GM12801 (cell line): ENCODE measurements around the gene JAK3.

ENCODE experiments used
- TF ChIP-seq, protein P1 (sequence below): IDR thresholded peaks from one replicate; pipeline ENCODE4 v1.5.1; 2011; ENCODE audit warnings: control low read depth; ENCODE audit not compliant: insufficient read length; ENCODE audit errors: extremely low read depth

The JAK3 gene

DNA sequence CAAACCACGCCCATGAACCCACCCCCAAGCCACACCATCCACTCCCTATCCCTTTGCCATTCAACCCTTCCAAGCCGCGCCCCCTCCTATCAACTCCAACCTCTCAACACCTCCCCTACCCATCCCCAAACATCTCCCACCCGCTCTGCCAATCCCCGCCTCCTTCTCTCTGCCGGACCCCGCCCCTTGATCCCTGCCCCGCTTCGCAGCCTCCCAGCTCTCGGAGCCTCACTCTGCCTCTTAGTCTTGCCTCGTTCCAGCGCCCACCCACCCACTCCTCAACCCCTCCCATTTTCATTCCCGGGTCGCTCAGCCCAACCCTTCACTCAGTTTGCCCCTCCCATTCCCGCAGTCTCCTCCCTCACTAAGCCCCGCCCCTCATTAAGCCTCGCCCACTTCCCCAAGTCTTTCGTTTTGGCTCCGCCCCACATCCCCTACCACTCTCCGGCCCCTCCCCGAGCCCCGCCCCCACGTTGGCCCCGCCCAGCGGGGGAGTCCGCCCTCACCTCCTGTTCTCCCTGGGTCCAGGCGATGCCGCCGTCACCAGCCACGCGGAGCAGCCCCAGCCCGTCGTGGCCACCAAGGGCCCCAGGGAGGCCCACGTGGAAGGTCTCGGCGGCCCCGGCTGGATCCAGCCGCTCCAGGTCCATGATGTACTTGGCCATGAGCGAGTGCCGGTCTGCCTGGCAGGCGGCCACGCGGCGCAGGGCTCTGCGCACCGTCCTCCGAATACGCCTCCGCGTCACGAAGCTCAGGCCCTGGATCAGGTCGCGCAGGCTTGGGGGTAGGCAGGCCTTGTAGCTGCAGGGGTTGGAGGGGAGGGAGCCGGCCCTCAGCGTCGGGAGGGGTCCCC lies 5.7 kb downstream of the JAK3 start:
- TF ChIP-seq, protein P1, sequence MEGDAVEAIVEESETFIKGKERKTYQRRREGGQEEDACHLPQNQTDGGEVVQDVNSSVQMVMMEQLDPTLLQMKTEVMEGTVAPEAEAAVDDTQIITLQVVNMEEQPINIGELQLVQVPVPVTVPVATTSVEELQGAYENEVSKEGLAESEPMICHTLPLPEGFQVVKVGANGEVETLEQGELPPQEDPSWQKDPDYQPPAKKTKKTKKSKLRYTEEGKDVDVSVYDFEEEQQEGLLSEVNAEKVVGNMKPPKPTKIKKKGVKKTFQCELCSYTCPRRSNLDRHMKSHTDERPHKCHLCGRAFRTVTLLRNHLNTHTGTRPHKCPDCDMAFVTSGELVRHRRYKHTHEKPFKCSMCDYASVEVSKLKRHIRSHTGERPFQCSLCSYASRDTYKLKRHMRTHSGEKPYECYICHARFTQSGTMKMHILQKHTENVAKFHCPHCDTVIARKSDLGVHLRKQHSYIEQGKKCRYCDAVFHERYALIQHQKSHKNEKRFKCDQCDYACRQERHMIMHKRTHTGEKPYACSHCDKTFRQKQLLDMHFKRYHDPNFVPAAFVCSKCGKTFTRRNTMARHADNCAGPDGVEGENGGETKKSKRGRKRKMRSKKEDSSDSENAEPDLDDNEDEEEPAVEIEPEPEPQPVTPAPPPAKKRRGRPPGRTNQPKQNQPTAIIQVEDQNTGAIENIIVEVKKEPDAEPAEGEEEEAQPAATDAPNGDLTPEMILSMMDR: no peak

- TF ChIP-seq, protein P1: no peak
Measured at GRCh38 chr19:17841371-17841809, 6.4 kb downstream of the JAK3 start.

DNA sequence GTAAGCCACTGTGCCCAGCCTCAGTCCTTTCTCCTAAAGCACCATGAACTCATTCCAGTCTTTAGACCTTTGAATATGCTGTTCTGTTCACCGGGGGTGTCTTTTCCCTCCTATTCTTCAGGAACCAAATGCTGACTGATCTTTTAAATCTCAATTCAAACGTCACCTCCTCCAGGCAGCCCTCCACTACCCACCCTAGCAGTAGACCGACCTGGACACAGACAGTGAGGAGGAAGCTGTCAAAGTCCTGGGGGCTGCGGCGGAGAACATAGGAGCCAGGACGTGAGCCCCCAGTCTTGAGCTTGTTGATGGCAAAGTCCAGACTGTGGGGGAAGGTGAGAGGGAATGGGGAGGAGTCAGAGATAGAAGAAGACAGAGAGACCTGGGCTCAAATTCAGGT lies 7.8 kb downstream of the JAK3 start:
- TF ChIP-seq, protein P1: no peak

- TF ChIP-seq, protein P1: no peak
Measured at GRCh38 chr19:17837972-17838371, 9.8 kb downstream of the JAK3 start.

DNA sequence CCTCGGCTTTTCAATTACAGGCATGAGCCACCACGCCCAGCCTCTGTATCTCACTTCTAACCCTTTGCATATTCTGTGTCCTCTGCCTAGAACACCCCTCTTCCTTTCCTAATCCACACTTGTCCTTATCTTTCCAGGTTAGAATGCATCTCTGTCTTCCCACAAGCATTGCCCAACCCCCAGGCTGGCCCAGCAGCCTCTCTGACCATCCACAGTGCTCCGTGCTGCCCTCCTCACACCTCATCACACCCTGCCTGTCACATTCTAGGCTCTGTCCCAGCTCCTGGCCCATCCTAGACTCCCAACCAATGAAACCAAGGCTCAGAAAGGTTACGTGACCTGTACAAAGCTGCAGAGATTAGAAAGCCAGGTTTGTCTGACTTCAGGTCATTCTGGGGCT lies 11.3 kb downstream of the JAK3 start:
- TF ChIP-seq, protein P1: no peak

- TF ChIP-seq, protein P1: no peak
Measured at GRCh38 chr19:17835182-17836006, 12.4 kb downstream of the JAK3 start.

DNA sequence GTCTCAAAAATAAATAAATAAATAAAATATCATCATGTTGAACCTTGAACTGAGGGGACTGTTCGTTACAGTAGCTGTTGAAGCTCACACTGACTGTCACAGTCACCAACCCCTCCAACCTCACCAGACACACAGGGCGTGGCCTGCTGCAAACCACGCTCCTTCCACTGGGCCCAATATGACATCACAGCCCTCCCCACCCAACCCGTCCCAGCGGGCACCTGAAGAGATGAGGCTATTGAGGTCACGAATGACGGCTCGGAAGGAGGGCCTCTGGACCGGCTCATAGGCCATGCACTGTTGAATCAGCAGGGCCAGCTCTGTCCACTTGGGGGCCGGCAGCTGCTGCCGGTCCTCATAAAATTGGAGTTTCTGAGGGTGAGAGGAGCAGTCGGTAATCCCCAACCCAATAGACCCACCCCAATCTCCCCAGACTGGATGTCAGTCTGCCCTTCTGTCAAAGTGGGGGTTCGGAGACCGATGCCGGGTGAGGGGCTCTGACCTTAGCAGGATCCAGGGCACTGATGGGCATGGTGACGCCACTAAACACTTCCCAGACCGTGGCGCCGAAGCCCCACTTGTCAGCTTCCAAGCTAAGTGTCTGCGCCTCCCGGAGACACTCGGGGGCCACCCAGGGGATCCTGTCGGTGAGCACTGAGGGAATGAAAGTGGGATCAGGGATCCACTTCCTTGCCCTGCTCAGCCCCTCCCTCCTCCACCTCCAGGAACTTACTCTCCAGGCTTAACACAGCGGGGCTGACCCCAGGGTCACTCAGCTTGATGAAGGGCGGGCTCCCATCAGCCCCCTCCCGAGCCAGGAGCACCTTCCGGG lies 13.2 kb downstream of the JAK3 start:
- TF ChIP-seq, protein P1: no peak
